Liver (tissue), 9 donors: ENCODE measurements around the gene RNF133. TPM values are rescaled to one million over a fixed set of nuclear protein-coding genes. Genes with fewer than 3 reads are reported as not detected.

Experiments used
- DNase-seq: peaks from one replicate; pipeline ENCODE4 v3.0.0-alpha.2; 2017; ENCODE audit warnings: low spot score
- H3K27ac ChIP-seq, 2 donors: one replicate each; pipeline ENCODE4 v1.7.0; 2013; ENCODE audit warnings: inconsistent platforms in 2 of 2, low read length in 2 of 2, control low read depth in 1 of 2, low read depth in 1 of 2, mild to moderate bottlenecking in 1 of 2
- H3K27me3 ChIP-seq, 4 donors: one replicate each; pipeline versions ENCODE4 v1.6.1 to v1.7.0; 2013; ENCODE audit warnings: low read length in 3 of 4, inconsistent platforms in 1 of 4, mild to moderate bottlenecking in 1 of 4, moderate library complexity in 1 of 4; ENCODE audit not compliant: control insufficient read depth in 4 of 4, insufficient read depth in 4 of 4
- H3K36me3 ChIP-seq, 4 donors: one replicate each; pipeline versions ENCODE4 v1.6.1 to v1.7.0; 2013; ENCODE audit warnings: low read length in 3 of 4, mild to moderate bottlenecking in 3 of 4, low read depth in 1 of 4, moderate library complexity in 1 of 4; ENCODE audit not compliant: control insufficient read depth in 4 of 4, insufficient read depth in 3 of 4
- H3K4me1 ChIP-seq, 4 donors: one replicate each; pipeline versions ENCODE4 v1.6.1 to v1.7.0; 2013; ENCODE audit warnings: low read length in 3 of 4, mild to moderate bottlenecking in 3 of 4, moderate library complexity in 1 of 4; ENCODE audit not compliant: control insufficient read depth in 4 of 4, insufficient read depth in 4 of 4
- H3K4me3 ChIP-seq, 3 donors: one replicate each; pipeline versions ENCODE4 v1.6.1 to v1.7.0; 2013; ENCODE audit warnings: low read length in 3 of 3, control low read depth in 1 of 3, low read depth in 1 of 3, mild to moderate bottlenecking in 1 of 3
- H3K9ac ChIP-seq, 2 donors: one replicate each; pipeline ENCODE4 v1.7.0; 2013; ENCODE audit warnings: low read length in 2 of 2, mild to moderate bottlenecking in 2 of 2, moderate library complexity in 2 of 2, control low read depth in 1 of 2, low read depth in 1 of 2
- H3K9me3 ChIP-seq, 4 donors: one replicate each; pipeline versions ENCODE4 v1.6.1 to v1.7.0; 2013; ENCODE audit warnings: low read length in 3 of 4; ENCODE audit not compliant: control insufficient read depth in 4 of 4
- EGR1 ChIP-seq, 2 donors: IDR thresholded peaks; 2 replicates each; pipeline ENCODE4 v1.6.1; 2016 to 2018; ENCODE audit warnings: antibody characterized with exemption in 2 of 2, low read depth in 2 of 2
- FOXA1 ChIP-seq: IDR thresholded peaks from 2 replicates; pipeline ENCODE4 v1.6.1; 2016; ENCODE audit warnings: antibody characterized with exemption
- FOXA2 ChIP-seq: IDR thresholded peaks from 2 replicates; pipeline ENCODE4 v1.6.1; 2016; ENCODE audit warnings: antibody characterized with exemption
- GABPA ChIP-seq, 2 donors: IDR thresholded peaks in 1 of 2; conservative IDR thresholded peaks in 1 of 2; 2 replicates each; pipeline ENCODE4 v1.6.1; 2016; ENCODE audit warnings: antibody characterized with exemption in 2 of 2, mild to moderate bottlenecking in 1 of 2, moderate library complexity in 1 of 2
- HNF4A ChIP-seq, 2 donors: conservative IDR thresholded peaks; 2 replicates each; pipeline ENCODE4 v1.6.1; 2016; ENCODE audit warnings: antibody characterized with exemption in 2 of 2, mild to moderate bottlenecking in 2 of 2
- HNF4G ChIP-seq: IDR thresholded peaks from 2 replicates; pipeline ENCODE4 v1.6.1; 2016; ENCODE audit warnings: antibody characterized with exemption
- JUND ChIP-seq, 2 donors: IDR thresholded peaks; 2 replicates each; pipeline ENCODE4 v1.6.1; 2016; ENCODE audit warnings: antibody characterized with exemption in 2 of 2
- NR2F2 ChIP-seq: IDR thresholded peaks from 2 replicates; pipeline ENCODE4 v1.6.1; 2016; ENCODE audit warnings: antibody characterized with exemption
- RAD21 ChIP-seq, 2 donors: IDR thresholded peaks; 2 replicates each; pipeline ENCODE4 v1.6.1; 2016; ENCODE audit warnings: antibody characterized with exemption in 2 of 2, mild to moderate bottlenecking in 2 of 2
- RXRA ChIP-seq, 2 donors: IDR thresholded peaks; 2 replicates each; pipeline ENCODE4 v1.6.1; 2017 to 2018; ENCODE audit warnings: antibody characterized with exemption in 2 of 2, mild to moderate bottlenecking in 1 of 2
- SP1 ChIP-seq: IDR thresholded peaks from 2 replicates; pipeline ENCODE4 v1.6.1; 2018; ENCODE audit warnings: antibody characterized with exemption, mild to moderate bottlenecking
- TAF1 ChIP-seq: conservative IDR thresholded peaks from 2 replicates; pipeline ENCODE4 v1.6.1; 2016; ENCODE audit warnings: antibody characterized with exemption, mild to moderate bottlenecking
- YY1 ChIP-seq: IDR thresholded peaks from 2 replicates; pipeline ENCODE4 v1.6.1; 2016; ENCODE audit warnings: antibody characterized with exemption, mild to moderate bottlenecking
- WGBS: extraction: QIAGEN DNeasy Blood & Tissue Kit; methylation state at CpG from one replicate; pipeline ENCODE4 v1.1.7; 2013; 5-methylcytosine and 5-hydroxymethylcytosine counted together
- polyA plus RNA-seq, 2 donors: library from polyadenylated mRNA; stranded (reverse) in 1 of 2; unstranded in 1 of 2; fragments of 200-250 nt in 1 of 2; fragments of >200 nt in 1 of 2; fragmentation: Nextera tagmentation in 1 of 2; extraction: Ambion mirVana in 1 of 2; gene quantifications; one replicate each; pipeline versions ENCODE4 v1.2.1 to v1.2.3, GENCODE V29; 2013 to 2015
- total RNA-seq, 2 donors: library from RNA; depleted of rRNA; stranded (reverse); fragments of >200 nt; gene quantifications; one replicate each; pipeline ENCODE4 v1.2.3, GENCODE V29; 2014
- TF ChIP-seq, protein P1 (sequence below): IDR thresholded peaks from 2 replicates; pipeline ENCODE4 v1.6.1; 2016; ENCODE audit warnings: antibody characterized with exemption
- TF ChIP-seq, protein P2 (sequence below): fragments of 150-350 bp; IDR thresholded peaks from 2 replicates; pipeline ENCODE4 v1.5.1; 2017; ENCODE audit warnings: improper control_type of control experiment, low read depth, low read length; ENCODE audit not compliant: missing input control
- TF ChIP-seq, protein P3 (sequence below): IDR thresholded peaks from 2 replicates; pipeline ENCODE4 v1.6.1; 2016; ENCODE audit warnings: antibody characterized with exemption
- TF ChIP-seq, protein P4 (sequence below): IDR thresholded peaks from 2 replicates; pipeline ENCODE4 v1.6.1; 2016; ENCODE audit warnings: antibody characterized with exemption, mild to moderate bottlenecking
- TF ChIP-seq, protein P5 (sequence below): IDR thresholded peaks from 2 replicates; pipeline ENCODE4 v1.6.1; 2016; ENCODE audit warnings: antibody characterized with exemption
- donor health status: healthy.
- donor health status: healthy.
- donor health status: healthy.
- donor health status: healthy.
- donor health status: healthy.

The RNF133 gene
- total and polyA plus RNA-seq, 4 donors: 0.14 to 2.8 TPM; not detected in 2

GRCh38 chr7:122653685-122654084 lies 45.2 kb downstream of the RNF133 start:
- TF ChIP-seq EGR1 (IDR thresholded peaks at IDR 0.05; ENCODE audit: low read depth in 2 of 2) (no peak), HNF4G (no peak), TAF1 (no peak), FOXA2 (no peak), HNF4A (conservative IDR thresholded peaks at IDR 0.05) (no peak), NR2F2 (no peak), SP1 (no peak), GABPA (IDR thresholded peaks at IDR 0.05 in 1 of 2, conservative IDR thresholded peaks at IDR 0.05 in 1 of 2) (no peak), RAD21 (IDR thresholded peaks at IDR 0.05) (no peak), JUND (IDR thresholded peaks at IDR 0.05) (no peak), FOXA1 (no peak), RXRA (IDR thresholded peaks at IDR 0.05) (no peak), YY1 (no peak)
- TF ChIP-seq, protein P1, sequence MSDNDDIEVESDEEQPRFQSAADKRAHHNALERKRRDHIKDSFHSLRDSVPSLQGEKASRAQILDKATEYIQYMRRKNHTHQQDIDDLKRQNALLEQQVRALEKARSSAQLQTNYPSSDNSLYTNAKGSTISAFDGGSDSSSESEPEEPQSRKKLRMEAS: no peak
- TF ChIP-seq, protein P2, sequence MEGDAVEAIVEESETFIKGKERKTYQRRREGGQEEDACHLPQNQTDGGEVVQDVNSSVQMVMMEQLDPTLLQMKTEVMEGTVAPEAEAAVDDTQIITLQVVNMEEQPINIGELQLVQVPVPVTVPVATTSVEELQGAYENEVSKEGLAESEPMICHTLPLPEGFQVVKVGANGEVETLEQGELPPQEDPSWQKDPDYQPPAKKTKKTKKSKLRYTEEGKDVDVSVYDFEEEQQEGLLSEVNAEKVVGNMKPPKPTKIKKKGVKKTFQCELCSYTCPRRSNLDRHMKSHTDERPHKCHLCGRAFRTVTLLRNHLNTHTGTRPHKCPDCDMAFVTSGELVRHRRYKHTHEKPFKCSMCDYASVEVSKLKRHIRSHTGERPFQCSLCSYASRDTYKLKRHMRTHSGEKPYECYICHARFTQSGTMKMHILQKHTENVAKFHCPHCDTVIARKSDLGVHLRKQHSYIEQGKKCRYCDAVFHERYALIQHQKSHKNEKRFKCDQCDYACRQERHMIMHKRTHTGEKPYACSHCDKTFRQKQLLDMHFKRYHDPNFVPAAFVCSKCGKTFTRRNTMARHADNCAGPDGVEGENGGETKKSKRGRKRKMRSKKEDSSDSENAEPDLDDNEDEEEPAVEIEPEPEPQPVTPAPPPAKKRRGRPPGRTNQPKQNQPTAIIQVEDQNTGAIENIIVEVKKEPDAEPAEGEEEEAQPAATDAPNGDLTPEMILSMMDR: no peak
- TF ChIP-seq, protein P3, sequence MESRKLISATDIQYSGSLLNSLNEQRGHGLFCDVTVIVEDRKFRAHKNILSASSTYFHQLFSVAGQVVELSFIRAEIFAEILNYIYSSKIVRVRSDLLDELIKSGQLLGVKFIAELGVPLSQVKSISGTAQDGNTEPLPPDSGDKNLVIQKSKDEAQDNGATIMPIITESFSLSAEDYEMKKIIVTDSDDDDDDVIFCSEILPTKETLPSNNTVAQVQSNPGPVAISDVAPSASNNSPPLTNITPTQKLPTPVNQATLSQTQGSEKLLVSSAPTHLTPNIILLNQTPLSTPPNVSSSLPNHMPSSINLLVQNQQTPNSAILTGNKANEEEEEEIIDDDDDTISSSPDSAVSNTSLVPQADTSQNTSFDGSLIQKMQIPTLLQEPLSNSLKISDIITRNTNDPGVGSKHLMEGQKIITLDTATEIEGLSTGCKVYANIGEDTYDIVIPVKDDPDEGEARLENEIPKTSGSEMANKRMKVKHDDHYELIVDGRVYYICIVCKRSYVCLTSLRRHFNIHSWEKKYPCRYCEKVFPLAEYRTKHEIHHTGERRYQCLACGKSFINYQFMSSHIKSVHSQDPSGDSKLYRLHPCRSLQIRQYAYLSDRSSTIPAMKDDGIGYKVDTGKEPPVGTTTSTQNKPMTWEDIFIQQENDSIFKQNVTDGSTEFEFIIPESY: no peak
- TF ChIP-seq, protein P4, sequence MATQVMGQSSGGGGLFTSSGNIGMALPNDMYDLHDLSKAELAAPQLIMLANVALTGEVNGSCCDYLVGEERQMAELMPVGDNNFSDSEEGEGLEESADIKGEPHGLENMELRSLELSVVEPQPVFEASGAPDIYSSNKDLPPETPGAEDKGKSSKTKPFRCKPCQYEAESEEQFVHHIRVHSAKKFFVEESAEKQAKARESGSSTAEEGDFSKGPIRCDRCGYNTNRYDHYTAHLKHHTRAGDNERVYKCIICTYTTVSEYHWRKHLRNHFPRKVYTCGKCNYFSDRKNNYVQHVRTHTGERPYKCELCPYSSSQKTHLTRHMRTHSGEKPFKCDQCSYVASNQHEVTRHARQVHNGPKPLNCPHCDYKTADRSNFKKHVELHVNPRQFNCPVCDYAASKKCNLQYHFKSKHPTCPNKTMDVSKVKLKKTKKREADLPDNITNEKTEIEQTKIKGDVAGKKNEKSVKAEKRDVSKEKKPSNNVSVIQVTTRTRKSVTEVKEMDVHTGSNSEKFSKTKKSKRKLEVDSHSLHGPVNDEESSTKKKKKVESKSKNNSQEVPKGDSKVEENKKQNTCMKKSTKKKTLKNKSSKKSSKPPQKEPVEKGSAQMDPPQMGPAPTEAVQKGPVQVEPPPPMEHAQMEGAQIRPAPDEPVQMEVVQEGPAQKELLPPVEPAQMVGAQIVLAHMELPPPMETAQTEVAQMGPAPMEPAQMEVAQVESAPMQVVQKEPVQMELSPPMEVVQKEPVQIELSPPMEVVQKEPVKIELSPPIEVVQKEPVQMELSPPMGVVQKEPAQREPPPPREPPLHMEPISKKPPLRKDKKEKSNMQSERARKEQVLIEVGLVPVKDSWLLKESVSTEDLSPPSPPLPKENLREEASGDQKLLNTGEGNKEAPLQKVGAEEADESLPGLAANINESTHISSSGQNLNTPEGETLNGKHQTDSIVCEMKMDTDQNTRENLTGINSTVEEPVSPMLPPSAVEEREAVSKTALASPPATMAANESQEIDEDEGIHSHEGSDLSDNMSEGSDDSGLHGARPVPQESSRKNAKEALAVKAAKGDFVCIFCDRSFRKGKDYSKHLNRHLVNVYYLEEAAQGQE: no peak
- TF ChIP-seq, protein P5, sequence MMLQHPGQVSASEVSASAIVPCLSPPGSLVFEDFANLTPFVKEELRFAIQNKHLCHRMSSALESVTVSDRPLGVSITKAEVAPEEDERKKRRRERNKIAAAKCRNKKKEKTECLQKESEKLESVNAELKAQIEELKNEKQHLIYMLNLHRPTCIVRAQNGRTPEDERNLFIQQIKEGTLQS: no peak
- Histone ChIP-seq H3K4me3 (no peak overlapping the region), H3K9me3 (no peaks in the 10 kb centered on the region), H3K4me1 (no peaks in the 10 kb centered on the region), H3K36me3 (no peaks in the 10 kb centered on the region), H3K9ac (no peak overlapping the region), H3K27me3 (no peaks in the 10 kb centered on the region), H3K27ac (no peak overlapping the region)
- no peak for DNase-seq
- 93% methylated on average over 5 of the region's 5 CpGs for WGBS
